ENCODE results near the gene SBF2. TPM values are rescaled to one million over a fixed set of nuclear protein-coding genes. Genes with fewer than 3 reads are reported as not detected.

Gene SBF2
- total RNA-seq, 4 donors from 2014 or later = 20.6 to 48.6 (median 26.0) TPM

DNA sequence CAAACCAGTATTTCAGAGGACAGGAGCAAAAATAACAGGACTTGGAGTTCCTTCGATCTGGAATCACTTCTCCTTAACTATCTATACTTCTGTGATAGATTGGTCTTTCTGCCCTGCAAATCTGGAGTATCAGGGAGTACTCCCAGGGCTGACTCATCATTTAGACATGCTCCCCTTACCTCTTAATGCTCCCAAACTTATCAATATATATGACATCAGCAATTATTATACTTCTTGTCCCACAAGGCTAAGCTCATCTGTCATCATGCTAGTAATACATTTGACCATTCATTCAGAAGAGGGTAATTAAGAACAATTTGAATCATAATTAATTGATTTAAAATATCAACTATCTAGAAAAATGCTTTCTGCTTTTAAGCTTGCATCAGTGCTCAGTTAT, 466.3 kb downstream of the SBF2 start:
- peaks cover 0 to 28% (median 0%) of the 10 kb centered on the region in 3 donors for H3K36me3 ChIP-seq
- DNase-seq = no peak
- no peak overlapping the region for H3K27ac ChIP-seq
- H3K4me1 ChIP-seq = peaks cover 0 to 38% (median 8%) of the 10 kb centered on the region in 3 donors
- intact Hi-C loops (cut with DNase I) = no loop called here
- TF ChIP-seq POLR2A (IDR thresholded peaks at IDR 0.05) = no peak
- TF ChIP-seq, protein P1, sequence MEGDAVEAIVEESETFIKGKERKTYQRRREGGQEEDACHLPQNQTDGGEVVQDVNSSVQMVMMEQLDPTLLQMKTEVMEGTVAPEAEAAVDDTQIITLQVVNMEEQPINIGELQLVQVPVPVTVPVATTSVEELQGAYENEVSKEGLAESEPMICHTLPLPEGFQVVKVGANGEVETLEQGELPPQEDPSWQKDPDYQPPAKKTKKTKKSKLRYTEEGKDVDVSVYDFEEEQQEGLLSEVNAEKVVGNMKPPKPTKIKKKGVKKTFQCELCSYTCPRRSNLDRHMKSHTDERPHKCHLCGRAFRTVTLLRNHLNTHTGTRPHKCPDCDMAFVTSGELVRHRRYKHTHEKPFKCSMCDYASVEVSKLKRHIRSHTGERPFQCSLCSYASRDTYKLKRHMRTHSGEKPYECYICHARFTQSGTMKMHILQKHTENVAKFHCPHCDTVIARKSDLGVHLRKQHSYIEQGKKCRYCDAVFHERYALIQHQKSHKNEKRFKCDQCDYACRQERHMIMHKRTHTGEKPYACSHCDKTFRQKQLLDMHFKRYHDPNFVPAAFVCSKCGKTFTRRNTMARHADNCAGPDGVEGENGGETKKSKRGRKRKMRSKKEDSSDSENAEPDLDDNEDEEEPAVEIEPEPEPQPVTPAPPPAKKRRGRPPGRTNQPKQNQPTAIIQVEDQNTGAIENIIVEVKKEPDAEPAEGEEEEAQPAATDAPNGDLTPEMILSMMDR (IDR thresholded peaks at IDR 0.05) = no peak
- no peak overlapping the region for H3K4me3 ChIP-seq
- 78 to 85% methylated on average over 1 of the region's 1 CpG for WGBS, 2 donors
- no peaks in the 10 kb centered on the region for H3K9me3 ChIP-seq
- H3K27me3 ChIP-seq = no peaks in the 10 kb centered on the region

DNA sequence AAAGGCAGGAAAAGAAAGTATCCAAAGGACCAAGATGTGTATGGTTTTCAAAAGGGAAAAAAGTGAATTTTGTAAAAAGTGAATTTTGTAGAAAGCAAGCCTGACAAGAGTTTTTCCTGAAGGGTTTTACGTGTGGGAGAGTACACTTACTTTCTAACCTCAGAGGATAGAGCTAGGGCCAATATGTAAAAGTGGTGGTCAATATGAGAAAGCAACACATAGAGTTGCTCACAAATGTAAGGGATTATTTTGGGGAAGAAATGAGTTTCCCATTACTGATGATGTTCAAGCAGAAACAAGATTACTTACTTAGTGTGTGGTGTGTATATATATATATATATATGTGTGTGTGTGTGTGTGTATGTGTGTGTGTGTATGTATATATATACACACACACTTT, 467.6 kb downstream of the SBF2 start:
- 89 to 93% methylated on average over 1 of the region's 1 CpG for WGBS, 2 donors

DNA sequence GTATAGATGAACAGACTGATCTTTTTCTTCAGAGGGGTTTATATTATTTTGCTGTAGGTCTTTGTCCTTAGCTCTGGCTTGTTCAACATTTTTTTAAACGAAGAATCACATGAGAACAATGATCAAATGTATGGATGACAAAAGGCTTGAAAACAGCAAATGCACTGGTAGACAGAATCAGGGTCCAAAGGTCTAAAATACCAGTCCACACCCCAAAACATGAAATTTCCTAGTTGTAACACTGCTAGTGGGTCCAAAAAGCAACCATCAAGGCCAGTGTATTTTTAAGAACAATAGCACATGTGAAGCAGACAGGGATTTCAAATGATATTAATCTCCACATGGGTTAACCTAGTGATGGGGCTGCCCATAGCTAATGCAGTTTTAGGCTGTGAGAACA, 468.1 kb downstream of the SBF2 start:
- DNase-seq = no peak
- TF ChIP-seq, protein P1 (IDR thresholded peaks at IDR 0.05) = no peak
- TF ChIP-seq POLR2A (IDR thresholded peaks at IDR 0.05) = no peak
- H3K4me3 ChIP-seq = no peak overlapping the region
- intact Hi-C loops (cut with DNase I) = no loop called here
- WGBS, 2 donors = 73 to 80% methylated on average over 1 of the region's 1 CpG
- no peaks in the 10 kb centered on the region for H3K27me3 ChIP-seq
- peaks cover 0 to 52% (median 8%) of the 10 kb centered on the region in 3 donors for H3K4me1 ChIP-seq
- H3K27ac ChIP-seq = peak overlapping the region in 2 of 4 donors; percentile 13 to 14
- no peaks in the 10 kb centered on the region for H3K9me3 ChIP-seq
- H3K36me3 ChIP-seq = peaks cover 0 to 10% (median 0%) of the 10 kb centered on the region in 3 donors

More for the DNA sequence above, 467.6 kb downstream of the SBF2 start:
- Histone ChIP-seq H3K4me3 (no peak overlapping the region), H3K27ac (no peak overlapping the region), H3K36me3 (peaks cover 0 to 15% (median 0%) of the 10 kb centered on the region in 3 donors), H3K27me3 (no peaks in the 10 kb centered on the region), H3K9me3 (no peaks in the 10 kb centered on the region), H3K4me1 (peaks cover 0 to 47% (median 8%) of the 10 kb centered on the region in 3 donors)
- DNase-seq = no peak
- intact Hi-C loops (cut with DNase I) = no loop called here
- no peak for TF ChIP-seq POLR2A (IDR thresholded peaks at IDR 0.05)
- TF ChIP-seq, protein P1 (IDR thresholded peaks at IDR 0.05) = no peak

DNA sequence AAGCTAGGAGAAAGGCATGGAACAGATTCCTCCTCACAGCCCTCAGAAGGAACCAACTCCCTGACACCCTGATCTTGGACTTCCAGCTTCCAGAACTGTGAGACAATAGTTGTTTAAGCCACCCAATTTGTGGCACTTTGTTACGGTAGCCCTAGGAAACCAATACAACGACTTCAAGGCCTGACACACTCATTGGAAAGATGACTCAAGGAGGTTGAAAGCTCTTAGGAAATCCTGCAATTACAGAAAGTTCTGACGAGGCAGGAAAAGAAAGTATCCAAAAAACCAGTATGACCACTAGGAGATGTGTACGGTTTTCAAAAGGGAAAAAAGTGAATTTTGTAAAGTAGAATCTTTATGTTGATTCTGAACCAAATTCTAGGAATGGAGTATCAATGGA, 468.7 kb downstream of the SBF2 start:
- intact Hi-C loops (cut with DNase I) = no loop called here
- 25 to 41% methylated on average over 4 of the region's 4 CpGs for WGBS, 2 donors
- Histone ChIP-seq H3K36me3 (peaks cover 0 to 8% (median 0%) of the 10 kb centered on the region in 3 donors), H3K9me3 (no peaks in the 10 kb centered on the region), H3K27me3 (no peaks in the 10 kb centered on the region), H3K27ac (peak overlapping the region in 2 of 4 donors; percentile 13 to 43), H3K4me3 (no peak overlapping the region), H3K4me1 (peaks cover 0 to 58% (median 10%) of the 10 kb centered on the region in 3 donors)
- TF ChIP-seq, protein P1 (IDR thresholded peaks at IDR 0.05) = peak in 1 of 6 experiments; percentile 39
- TF ChIP-seq POLR2A (IDR thresholded peaks at IDR 0.05) = no peak
- no peak for DNase-seq

DNA sequence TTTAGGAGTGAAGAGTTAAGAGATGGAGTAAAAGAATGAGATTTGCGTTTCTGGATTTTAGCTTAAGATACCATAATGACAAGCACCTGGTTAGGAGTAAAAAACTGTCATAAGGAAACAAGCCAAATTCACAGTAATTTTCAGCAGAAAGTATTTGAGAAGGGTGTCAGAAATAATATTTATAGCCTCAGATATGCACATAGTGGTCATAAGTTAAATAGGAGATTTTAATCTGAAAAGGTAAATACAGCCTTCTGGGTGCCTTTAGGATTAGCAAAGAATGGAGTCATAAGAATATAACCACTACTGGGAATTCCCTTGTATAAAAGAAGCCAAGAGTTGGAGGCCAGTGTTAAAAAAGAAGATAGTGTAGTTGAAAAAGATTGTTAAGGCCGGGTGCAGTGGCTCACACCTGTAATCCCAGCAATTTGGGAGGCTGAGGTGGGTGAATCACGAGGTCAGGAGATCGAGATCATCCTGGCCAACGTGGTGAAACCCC, 470.1 kb downstream of the SBF2 start:
- Histone ChIP-seq H3K36me3 (peaks cover 0 to 8% (median 0%) of the 10 kb centered on the region in 3 donors), H3K27ac (peak overlapping the region in 2 of 4 donors; percentile 7 to 35), H3K4me1 (peaks cover 0 to 58% (median 6%) of the 10 kb centered on the region in 3 donors), H3K9me3 (no peaks in the 10 kb centered on the region), H3K27me3 (no peaks in the 10 kb centered on the region), H3K4me3 (no peak overlapping the region)
- 46 to 47% methylated on average over 5 of the region's 5 CpGs for WGBS, 2 donors
- TF ChIP-seq, protein P1 (IDR thresholded peaks at IDR 0.05) = no peak
- TF ChIP-seq POLR2A (IDR thresholded peaks at IDR 0.05) = no peak
- intact Hi-C loops (cut with DNase I) = no loop called here
- no peak for DNase-seq

Data from esophagus squamous epithelium (tissue), 5 donors.